ENCODE results near the gene SH3RF3. TPM values are rescaled to one million over a fixed set of nuclear protein-coding genes. Genes with fewer than 3 reads are reported as not detected.
A peak's percentile ranks its signal among the peaks of the same experiment; 100 is the strongest.

SH3RF3 gene
- total RNA-seq, 2 donors from 2014 or later, result 37.4 to 61.7 TPM

- Histone ChIP-seq H3K27me3 (replicated peaks; ENCODE audit: insufficient read depth) (no peaks in the 10 kb centered on the region), H3K36me3 (no peaks in the 10 kb centered on the region), H3K27ac (no peak overlapping the region), H3K4me3 (no peak overlapping the region), H3K9me3 (no peaks in the 10 kb centered on the region), H3K4me1 (ENCODE audit: control insufficient read depth in 1 of 2, low read depth in 2 of 2) (peaks cover 23 to 64% of the 10 kb centered on the region in 2 donors)
- DNase-seq (ENCODE audit: low spot score), result no peak
- no peak for ATAC-seq (ENCODE audit: insufficient number of reproducible peaks, low FRiP score, low read depth)
- TF ChIP-seq CTCF (IDR thresholded peaks at IDR 0.05), result no peak
These were observed 153.9 kb downstream of the SH3RF3 start for GRCh38 chr2:109282865-109283264.

- peaks cover 23 to 55% of the 10 kb centered on the region in 2 donors for H3K4me1 ChIP-seq (ENCODE audit: control insufficient read depth in 1 of 2, low read depth in 2 of 2)
- ATAC-seq (ENCODE audit: insufficient number of reproducible peaks, low FRiP score, low read depth), result no peak
- H3K4me3 ChIP-seq, result peak overlapping the region; percentile 29
- H3K9me3 ChIP-seq, result no peaks in the 10 kb centered on the region
- no peaks in the 10 kb centered on the region for H3K36me3 ChIP-seq
- no peak for TF ChIP-seq CTCF (IDR thresholded peaks at IDR 0.05)
- no peaks in the 10 kb centered on the region for H3K27me3 ChIP-seq (replicated peaks; ENCODE audit: insufficient read depth)
- DNase-seq (ENCODE audit: low spot score), result no peak
- peak overlapping the region in 1 of 2 donors; percentile 20 for H3K27ac ChIP-seq
These were observed 155.8 kb downstream of the SH3RF3 start for GRCh38 chr2:109284826-109285225.

- Histone ChIP-seq H3K4me1 (ENCODE audit: control insufficient read depth in 1 of 2, low read depth in 2 of 2) (peaks cover 23 to 51% of the 10 kb centered on the region in 2 donors), H3K9me3 (no peaks in the 10 kb centered on the region), H3K27me3 (replicated peaks; ENCODE audit: insufficient read depth) (no peaks in the 10 kb centered on the region), H3K36me3 (no peaks in the 10 kb centered on the region), H3K27ac (peak overlapping the region in 1 of 2 donors; percentile 20), H3K4me3 (peak overlapping the region; percentile 29)
- DNase-seq (ENCODE audit: low spot score) (no peak), ATAC-seq (ENCODE audit: insufficient number of reproducible peaks, low FRiP score, low read depth) (no peak)
- TF ChIP-seq CTCF (IDR thresholded peaks at IDR 0.05), result no peak
These were observed 156.2 kb downstream of the SH3RF3 start for GRCh38 chr2:109285244-109285651.

- peaks cover 32 to 57% of the 10 kb centered on the region in 2 donors for H3K4me1 ChIP-seq (ENCODE audit: control insufficient read depth in 1 of 2, low read depth in 2 of 2)
- ATAC-seq (ENCODE audit: insufficient number of reproducible peaks, low FRiP score, low read depth) (no peak), DNase-seq (ENCODE audit: low spot score) (no peak)
- no peak for TF ChIP-seq CTCF (IDR thresholded peaks at IDR 0.05)
- H3K27ac ChIP-seq, result no peak overlapping the region
- no peaks in the 10 kb centered on the region for H3K9me3 ChIP-seq
- no peaks in the 10 kb centered on the region for H3K36me3 ChIP-seq
- H3K4me3 ChIP-seq, result no peak overlapping the region
- H3K27me3 ChIP-seq (replicated peaks; ENCODE audit: insufficient read depth), result no peaks in the 10 kb centered on the region
These were observed 158.4 kb downstream of the SH3RF3 start for GRCh38 chr2:109287413-109287812.

GRCh38 chr2:109287838-109288237, 158.8 kb downstream of the SH3RF3 start:
- H3K4me3 ChIP-seq, result no peak overlapping the region
- H3K9me3 ChIP-seq, result no peaks in the 10 kb centered on the region
- DNase-seq (ENCODE audit: low spot score), result no peak
- H3K27ac ChIP-seq, result no peak overlapping the region
- no peak for TF ChIP-seq CTCF (IDR thresholded peaks at IDR 0.05)
- H3K4me1 ChIP-seq (ENCODE audit: control insufficient read depth in 1 of 2, low read depth in 2 of 2), result peaks cover 32 to 57% of the 10 kb centered on the region in 2 donors
- H3K36me3 ChIP-seq, result no peaks in the 10 kb centered on the region
- ATAC-seq (ENCODE audit: insufficient number of reproducible peaks, low FRiP score, low read depth), result no peak
- no peaks in the 10 kb centered on the region for H3K27me3 ChIP-seq (replicated peaks; ENCODE audit: insufficient read depth)

Data from thoracic aorta (tissue), 2 donors.